OCI-LY7 (cell line): ENCODE results near the gene RAD51B. TPM values are rescaled to one million over a fixed set of nuclear protein-coding genes. Genes with fewer than 3 reads are reported as not detected.

ENCODE experiments used
- BruUV-seq: library from RNA; stranded (reverse); fragments of 400-500 nt; replicated peaks from 2 replicates; lab custom pipeline; 2021; lab: Mats Ljungman, UMichigan
- CTCF ChIA-PET: fragments of 300-600 bp; sonication (Branson Sonifier 250); formaldehyde crosslinking; loops from one replicate; lab custom pipeline; 2022; ENCODE audit warnings: antibody characterized with exemption; ENCODE audit not compliant: unreplicated experiment; lab: Charles Lee
- POLR2A ChIA-PET: fragments of 300-600 bp; sonication (Branson Sonifier 250); formaldehyde crosslinking; loops from one replicate; lab custom pipeline; 2022; ENCODE audit warnings: antibody characterized with exemption; lab: Charles Lee
- DNase-seq: peaks from one replicate; pipeline ENCODE4 v3.0.0-alpha.2; 2015; ENCODE audit warnings: low spot score
- H2AFZ ChIP-seq: fragments of 200-600 bp; sonication (generic), shearing (Covaris generic); 2 replicates; pipeline ENCODE4 v1.6.1; 2014; ENCODE audit warnings: mild to moderate bottlenecking, antibody characterized with exemption, low read length, moderate library complexity
- H3K27ac ChIP-seq: fragments of 200-600 bp; sonication (generic); 2 replicates; pipeline ENCODE4 v1.5.1; 2014; ENCODE audit warnings: mixed run types, low read depth, mild to moderate bottlenecking, moderate library complexity, low read length, inconsistent platforms; ENCODE audit not compliant: poor library complexity, severe bottlenecking
- H3K36me3 ChIP-seq: fragments of 200-600 bp; sonication (generic); 2 replicates; pipeline ENCODE4 v1.6.1; 2014; ENCODE audit warnings: mild to moderate bottlenecking, antibody characterized with exemption, low read length, moderate library complexity, mixed read lengths; ENCODE audit not compliant: insufficient read depth
- H3K4me1 ChIP-seq: fragments of 200-600 bp; sonication (generic); 2 replicates; pipeline ENCODE4 v1.5.1; 2014; ENCODE audit warnings: mild to moderate bottlenecking, low read length; ENCODE audit not compliant: insufficient read depth, poor library complexity, severe bottlenecking
- H3K4me2 ChIP-seq: fragments of 200-600 bp; sonication (generic); 2 replicates; pipeline ENCODE4 v1.6.1; 2014; ENCODE audit warnings: mild to moderate bottlenecking, low read length
- H3K4me3 ChIP-seq: fragments of 200-600 bp; sonication (generic); 2 replicates; pipeline ENCODE4 v1.5.1; 2014; ENCODE audit warnings: mild to moderate bottlenecking, low read depth, low read length; ENCODE audit not compliant: poor library complexity, severe bottlenecking
- H3K79me2 ChIP-seq: fragments of 200-600 bp; sonication (generic); 2 replicates; pipeline ENCODE4 v1.6.1; 2016; ENCODE audit warnings: low read depth, mild to moderate bottlenecking, low read length, moderate library complexity, mixed read lengths; ENCODE audit not compliant: insufficient read depth
- H3K9me2 ChIP-seq: fragments of 200-600 bp; sonication (generic); 2 replicates; pipeline ENCODE4 v1.6.1; 2016; ENCODE audit warnings: mild to moderate bottlenecking, low read length, mixed read lengths; ENCODE audit not compliant: insufficient read depth
- H3K9me3 ChIP-seq: fragments of 200-600 bp; sonication (generic); 2 replicates; pipeline ENCODE4 v1.6.1; 2014; ENCODE audit warnings: mild to moderate bottlenecking, mixed run types, low read length, mixed read lengths
- H4K20me1 ChIP-seq: fragments of 200-600 bp; sonication (generic); 2 replicates; pipeline ENCODE4 v1.6.1; 2014; ENCODE audit warnings: mild to moderate bottlenecking, antibody characterized with exemption, low read length, moderate library complexity, mixed read lengths; ENCODE audit not compliant: insufficient read depth
- EZH2phosphoT487 ChIP-seq: fragments of 200-600 bp; sonication (generic); IDR thresholded peaks from 2 replicates; pipeline ENCODE4 v1.6.1; 2018; ENCODE audit warnings: low read depth, borderline replicate concordance, mild to moderate bottlenecking, mixed run types, antibody characterized with exemption, low read length, moderate library complexity, mixed read lengths
- intact Hi-C: fragments of 100-400 bp; cut with micrococcal nuclease; formaldehyde crosslinking; loops from one replicate; pipeline ENCODE4 v1.10.0; 2022; ENCODE audit not compliant: unreplicated experiment
- total RNA-seq, 2 experiments: library from RNA; depleted of rRNA in 1 of 2; stranded (reverse); fragments of >200 nt in 1 of 2; shearing (Covaris generic) in 1 of 2; gene quantifications; 2 replicates each; pipeline ENCODE4 v1.2.3, GENCODE V29; 2014 to 2022
- TF ChIP-seq, protein P1 (sequence below): fragments of 200-600 bp; sonication (generic); conservative IDR thresholded peaks from 2 replicates; pipeline ENCODE4 v1.5.1; 2014; ENCODE audit warnings: mild to moderate bottlenecking, antibody characterized with exemption, low read length, moderate library complexity, mixed read lengths

RAD51B gene
- total RNA-seq, 2 experiments from 2014 or later: 41.4 to 89.9 TPM

DNA sequence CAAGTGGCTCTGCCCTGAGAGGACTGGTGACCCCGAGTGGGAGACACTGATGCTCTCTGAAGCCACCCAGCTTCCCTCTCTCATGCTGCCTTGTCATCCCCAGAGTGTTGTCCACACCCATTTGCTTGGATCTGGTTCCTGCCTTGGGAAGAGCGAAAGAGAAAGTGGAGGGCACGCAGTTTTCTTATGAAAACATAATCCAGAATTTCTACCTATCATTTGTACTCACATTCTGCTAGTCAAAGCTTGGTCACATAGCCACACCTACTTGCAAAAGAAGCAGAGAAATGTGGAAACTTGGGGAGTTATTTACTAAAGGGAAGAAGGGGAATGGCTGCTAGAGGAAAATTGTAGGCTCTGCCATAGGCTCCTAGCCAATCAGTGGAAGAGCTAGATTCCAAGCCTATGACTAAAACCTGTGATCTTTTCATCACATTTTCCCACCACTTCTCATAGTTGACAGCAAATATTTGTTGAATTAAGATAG lies 647.0 kb downstream of the RAD51B start:
- POLR2A ChIA-PET: interaction anchor here (0.6 kb wide), 1 partner anchor 21 kb away, joined by 3 read pairs; no protein-coding TSS in a partner anchor
- CTCF ChIA-PET: no interaction called here
- no peaks in the 10 kb centered on the region for H3K9me3 ChIP-seq
- H3K4me3 ChIP-seq: no peak overlapping the region
- BruUV-seq: no TSS peak
- DNase-seq: no peak
- H3K4me2 ChIP-seq: no peak overlapping the region
- no peaks in the 10 kb centered on the region for H3K9me2 ChIP-seq
- H4K20me1 ChIP-seq: no peaks in the 10 kb centered on the region
- no peak overlapping the region for H2AFZ ChIP-seq
- no peak overlapping the region for H3K27ac ChIP-seq
- H3K79me2 ChIP-seq: no peaks in the 10 kb centered on the region
- intact Hi-C loops: no loop called here
- no peak for TF ChIP-seq EZH2phosphoT487
- TF ChIP-seq, protein P1, sequence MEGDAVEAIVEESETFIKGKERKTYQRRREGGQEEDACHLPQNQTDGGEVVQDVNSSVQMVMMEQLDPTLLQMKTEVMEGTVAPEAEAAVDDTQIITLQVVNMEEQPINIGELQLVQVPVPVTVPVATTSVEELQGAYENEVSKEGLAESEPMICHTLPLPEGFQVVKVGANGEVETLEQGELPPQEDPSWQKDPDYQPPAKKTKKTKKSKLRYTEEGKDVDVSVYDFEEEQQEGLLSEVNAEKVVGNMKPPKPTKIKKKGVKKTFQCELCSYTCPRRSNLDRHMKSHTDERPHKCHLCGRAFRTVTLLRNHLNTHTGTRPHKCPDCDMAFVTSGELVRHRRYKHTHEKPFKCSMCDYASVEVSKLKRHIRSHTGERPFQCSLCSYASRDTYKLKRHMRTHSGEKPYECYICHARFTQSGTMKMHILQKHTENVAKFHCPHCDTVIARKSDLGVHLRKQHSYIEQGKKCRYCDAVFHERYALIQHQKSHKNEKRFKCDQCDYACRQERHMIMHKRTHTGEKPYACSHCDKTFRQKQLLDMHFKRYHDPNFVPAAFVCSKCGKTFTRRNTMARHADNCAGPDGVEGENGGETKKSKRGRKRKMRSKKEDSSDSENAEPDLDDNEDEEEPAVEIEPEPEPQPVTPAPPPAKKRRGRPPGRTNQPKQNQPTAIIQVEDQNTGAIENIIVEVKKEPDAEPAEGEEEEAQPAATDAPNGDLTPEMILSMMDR: no peak
- H3K4me1 ChIP-seq: peaks cover 9% of the 10 kb centered on the region
- H3K36me3 ChIP-seq: no peaks in the 10 kb centered on the region

GRCh38 chr14:68467425-68467824 lies 647.8 kb downstream of the RAD51B start:
- H3K4me2 ChIP-seq: no peak overlapping the region
- TF ChIP-seq, protein P1: no peak
- TF ChIP-seq EZH2phosphoT487: no peak
- no peak for DNase-seq

GRCh38 chr14:68468437-68469207 lies 649.0 kb downstream of the RAD51B start:
- Histone ChIP-seq H4K20me1 (no peaks in the 10 kb centered on the region), H3K27ac (no peak overlapping the region), H2AFZ (no peak overlapping the region), H3K79me2 (no peaks in the 10 kb centered on the region), H3K9me3 (no peaks in the 10 kb centered on the region), H3K4me1 (peaks cover 28% of the 10 kb centered on the region), H3K9me2 (no peaks in the 10 kb centered on the region), H3K4me2 (no peak overlapping the region), H3K36me3 (no peaks in the 10 kb centered on the region), H3K4me3 (no peak overlapping the region)
- no TSS peak for BruUV-seq
- TF ChIP-seq, protein P1: no peak
- no peak for TF ChIP-seq EZH2phosphoT487
- ChIA-PET POLR2A (interaction anchor here (0.6 kb wide), 2 partner anchors 9 to 298 kb away, joined by 3 to 6 read pairs; no protein-coding TSS in a partner anchor), CTCF (no interaction called here)
- DNase-seq: no peak
- intact Hi-C loops: no loop called here

More at GRCh38 chr14:68467425-68467824, 647.8 kb downstream of the RAD51B start:
- H4K20me1 ChIP-seq: no peaks in the 10 kb centered on the region
- intact Hi-C loops: no loop called here
- H3K27ac ChIP-seq: no peak overlapping the region
- H3K79me2 ChIP-seq: no peaks in the 10 kb centered on the region
- peaks cover 17% of the 10 kb centered on the region for H3K4me1 ChIP-seq
- no peaks in the 10 kb centered on the region for H3K36me3 ChIP-seq
- BruUV-seq: no TSS peak
- POLR2A ChIA-PET: interaction anchor here (0.6 to 0.9 kb wide), 4 partner anchors 18 to 1022 kb away, joined by 3 to 5 read pairs (median 3); no protein-coding TSS in a partner anchor
- CTCF ChIA-PET: no interaction called here
- no peak overlapping the region for H2AFZ ChIP-seq
- H3K9me2 ChIP-seq: no peaks in the 10 kb centered on the region
- H3K9me3 ChIP-seq: no peaks in the 10 kb centered on the region
- no peak overlapping the region for H3K4me3 ChIP-seq
